Measurements from ENCODE around the gene SRGAP3.
"Not testable (repeated sequence)": the region's sequence is repeated elsewhere in the genome, so short reads cannot be mapped to it uniquely, and the experiment has no call there.

SRGAP3 gene

DNA sequence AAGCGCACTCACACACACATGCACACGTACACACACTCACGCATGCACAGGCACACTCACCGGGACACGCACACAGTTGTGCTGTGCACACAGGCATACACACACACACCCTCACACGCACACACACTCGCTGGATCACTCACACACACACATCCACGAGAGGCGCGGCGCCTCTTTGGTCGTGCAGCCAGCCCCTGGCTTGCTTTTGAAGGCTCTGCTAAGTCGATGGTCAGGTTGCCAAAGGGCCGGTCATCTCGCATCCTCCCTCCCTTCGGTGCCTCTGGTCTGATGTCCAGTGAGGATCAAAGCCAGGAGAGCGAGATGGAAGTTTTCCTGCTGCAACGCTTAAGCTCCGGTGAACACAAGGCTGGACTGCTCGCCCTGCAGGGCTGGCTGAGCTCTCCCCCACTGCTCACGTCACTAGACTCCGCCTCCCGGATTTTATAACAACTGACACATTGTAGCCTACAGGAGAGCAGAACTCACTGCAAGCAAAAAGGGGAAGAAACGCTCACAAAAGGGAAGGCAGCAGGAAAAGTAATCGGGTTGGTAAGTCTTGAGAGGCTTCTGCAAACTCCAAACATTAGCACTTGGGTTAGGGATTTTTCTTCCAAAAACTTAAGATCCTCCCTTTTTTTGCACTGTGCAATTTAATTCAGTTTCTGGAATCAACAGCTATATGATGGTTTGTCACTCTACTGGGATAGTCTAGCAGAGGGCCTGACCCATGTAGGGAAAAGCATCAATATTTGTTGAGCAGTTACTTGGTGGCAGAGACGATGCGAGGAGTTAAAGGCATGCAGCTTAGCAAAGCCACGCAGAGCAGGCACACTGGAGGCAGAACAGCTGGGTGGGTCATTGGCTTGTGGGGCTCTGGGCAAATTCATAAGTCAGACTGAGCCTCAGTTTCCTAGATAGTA lies at the start of gene SRGAP3:
TSS of gene SRGAP3 (minus strand) at position 374 of the 920 bp plus-strand sequence. CDS start 695 bp downstream, outside the sequence.
- FAIRE-seq (no peak), DNase-seq (ENCODE audit: low spot score) (peak; percentile 25)

- FAIRE-seq, result no peak
- DNase-seq (ENCODE audit: low spot score), result no peak
Measured at GRCh38 chr3:9298236-9298635, 48.8 kb upstream of the SRGAP3 start.

- DNase-seq (ENCODE audit: low spot score) (no peak), FAIRE-seq (no peak)
Measured at GRCh38 chr3:9296241-9296640, 46.8 kb upstream of the SRGAP3 start.

- FAIRE-seq (no peak), DNase-seq (ENCODE audit: low spot score) (no peak)
Measured at GRCh38 chr3:9295007-9295406, 45.6 kb upstream of the SRGAP3 start.

DNA sequence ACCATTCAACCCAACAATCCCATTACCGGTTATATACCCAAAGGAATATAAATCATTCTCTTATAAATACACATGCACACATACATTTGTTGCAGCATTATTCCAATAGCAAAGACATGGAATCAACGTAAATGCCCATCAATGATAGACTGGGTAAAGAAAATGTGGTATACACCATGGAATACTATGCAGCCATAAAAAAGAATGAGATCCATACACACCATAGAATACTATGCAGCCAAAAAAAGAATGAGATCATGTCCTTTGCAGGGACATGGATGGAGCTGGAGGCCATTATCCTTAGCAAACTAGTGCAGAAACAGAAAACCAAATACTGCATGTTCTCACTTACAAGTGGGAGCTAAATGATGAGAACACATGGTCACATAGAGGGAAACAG lies 44.5 kb upstream of the SRGAP3 start:
- not testable (repeated sequence) for FAIRE-seq; DNase-seq (ENCODE audit: low spot score)

GRCh38 chr3:9293076-9293475 lies 43.6 kb upstream of the SRGAP3 start:
- FAIRE-seq (no peak), DNase-seq (ENCODE audit: low spot score) (no peak)

GRCh38 chr3:9292516-9292915 lies 43.1 kb upstream of the SRGAP3 start:
- FAIRE-seq (no peak), DNase-seq (ENCODE audit: low spot score) (no peak)

GRCh38 chr3:9291821-9292410 lies 42.5 kb upstream of the SRGAP3 start:
- no peak for DNase-seq (ENCODE audit: low spot score)
- no peak for FAIRE-seq

DNA sequence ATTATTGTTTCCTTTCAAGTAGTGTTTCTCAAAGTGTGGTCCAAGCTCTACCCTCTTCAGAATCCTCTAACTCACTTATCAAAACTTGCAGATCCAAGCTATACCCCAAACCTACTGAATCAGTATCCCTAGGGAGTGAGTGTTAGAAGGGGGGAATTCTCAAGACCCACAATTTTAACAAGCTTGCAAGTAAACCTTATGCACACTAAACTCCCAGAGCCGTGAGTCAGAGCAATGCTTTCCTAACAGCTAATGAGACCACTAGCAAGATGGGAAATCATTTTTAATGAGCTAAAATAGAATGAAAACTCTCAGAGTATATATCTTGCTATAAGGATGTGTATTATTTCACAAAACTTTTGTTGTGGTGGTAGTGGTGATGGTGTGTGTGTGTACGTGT lies 41.1 kb upstream of the SRGAP3 start:
- no peak for DNase-seq (ENCODE audit: low spot score)
- no peak for FAIRE-seq

- FAIRE-seq; DNase-seq (ENCODE audit: low spot score): not testable (repeated sequence)
Measured at GRCh38 chr3:9281533-9281932, 32.1 kb upstream of the SRGAP3 start.

GRCh38 chr3:9280451-9281219 lies 31.2 kb upstream of the SRGAP3 start:
- DNase-seq (ENCODE audit: low spot score), result no peak
- no peak for FAIRE-seq

GRCh38 chr3:9279966-9280365 lies 30.5 kb upstream of the SRGAP3 start:
- DNase-seq (ENCODE audit: low spot score), result no peak
- no peak for FAIRE-seq

DNA sequence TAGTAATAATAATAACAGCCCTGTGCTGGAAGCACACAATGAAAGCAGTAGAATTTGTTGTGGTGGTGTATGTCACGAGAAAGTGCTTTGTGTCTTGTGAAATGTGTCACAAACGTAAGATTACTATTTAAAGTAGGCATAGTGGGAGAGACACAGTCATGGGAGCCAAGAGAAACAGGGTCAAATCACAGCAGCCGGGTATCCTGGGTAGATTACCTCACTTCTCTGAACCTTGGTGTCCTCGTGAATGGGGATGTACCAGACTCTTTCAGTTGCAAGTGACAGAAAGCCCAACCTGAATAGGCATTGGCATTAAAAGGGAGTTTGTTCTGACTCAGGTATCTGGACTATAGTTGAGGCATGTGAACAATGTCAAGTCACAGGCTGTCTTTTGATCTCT lies 29.1 kb upstream of the SRGAP3 start:
- DNase-seq (ENCODE audit: low spot score) (no peak), FAIRE-seq (no peak)

DNA sequence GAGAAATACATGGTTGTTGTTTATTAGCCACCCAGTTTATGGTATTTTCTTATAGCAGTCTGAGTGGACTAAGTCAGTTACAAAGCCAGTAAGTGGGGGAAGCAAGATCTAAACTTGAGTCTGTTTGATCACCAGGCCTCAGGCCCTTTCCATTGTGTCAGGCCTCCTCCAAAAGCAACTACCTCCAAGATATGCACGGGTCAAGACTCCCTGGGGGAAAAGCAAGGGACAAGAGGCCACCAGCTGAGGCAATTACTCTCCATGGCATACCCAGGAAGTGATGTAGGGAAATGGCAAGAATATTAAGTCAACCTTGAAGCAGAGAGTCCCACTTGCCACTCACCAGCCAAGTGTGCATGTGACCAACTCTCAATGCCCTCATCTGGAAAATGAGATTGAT lies 28.6 kb upstream of the SRGAP3 start:
- FAIRE-seq (no peak), DNase-seq (ENCODE audit: low spot score) (no peak)

DNA sequence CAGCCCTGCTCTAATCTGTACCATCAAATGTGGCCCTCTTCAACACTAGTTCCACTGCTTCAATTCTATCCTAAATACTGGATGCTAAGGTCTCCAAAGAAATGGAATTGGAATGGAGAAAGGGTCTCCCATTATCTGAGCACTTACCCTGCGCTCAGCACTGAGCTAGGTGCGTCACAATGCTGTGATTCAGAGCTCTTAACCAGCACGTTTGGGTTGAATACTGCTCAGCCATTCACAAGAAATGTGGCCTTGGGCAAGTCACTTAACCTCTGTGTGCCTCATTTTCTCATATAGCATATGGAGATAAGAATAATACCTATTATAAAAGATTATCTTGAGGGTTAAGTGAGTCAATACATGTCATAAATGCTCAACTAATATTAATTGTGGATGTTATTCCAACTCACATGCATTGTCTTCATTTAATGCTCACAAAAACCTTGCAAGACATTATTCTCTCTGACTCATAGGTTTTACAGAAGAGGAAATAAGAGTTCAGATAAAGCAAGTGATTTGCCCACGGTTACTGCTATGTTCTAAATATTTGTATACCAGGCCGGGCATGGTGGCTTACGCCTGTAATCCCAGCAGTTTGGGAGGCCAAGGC lies 27.4 kb upstream of the SRGAP3 start:
- no peak for FAIRE-seq
- DNase-seq (ENCODE audit: low spot score), result no peak

DNA sequence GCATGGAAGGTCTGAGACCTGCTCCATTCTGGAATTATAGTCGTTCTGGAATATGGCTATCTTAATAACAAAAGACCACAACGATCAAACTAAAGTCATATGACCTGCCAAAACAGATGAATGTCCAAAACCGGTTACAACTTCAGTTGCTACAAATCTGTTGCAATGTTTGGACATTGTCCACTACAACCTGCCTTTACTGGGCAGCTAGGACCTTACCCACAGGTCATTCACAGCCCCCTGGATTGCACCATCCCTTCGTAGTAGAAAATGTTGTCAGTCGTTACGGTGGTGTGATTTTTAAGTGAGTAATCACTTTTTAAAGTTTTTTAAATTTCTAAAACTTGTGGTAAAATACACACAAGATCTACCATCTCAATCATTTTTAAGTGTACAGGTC lies 22.5 kb upstream of the SRGAP3 start:
- DNase-seq (ENCODE audit: low spot score), result no peak
- no peak for FAIRE-seq

GRCh38 chr3:9270704-9271103 lies 21.3 kb upstream of the SRGAP3 start:
- FAIRE-seq (no peak), DNase-seq (ENCODE audit: low spot score) (no peak)

DNA sequence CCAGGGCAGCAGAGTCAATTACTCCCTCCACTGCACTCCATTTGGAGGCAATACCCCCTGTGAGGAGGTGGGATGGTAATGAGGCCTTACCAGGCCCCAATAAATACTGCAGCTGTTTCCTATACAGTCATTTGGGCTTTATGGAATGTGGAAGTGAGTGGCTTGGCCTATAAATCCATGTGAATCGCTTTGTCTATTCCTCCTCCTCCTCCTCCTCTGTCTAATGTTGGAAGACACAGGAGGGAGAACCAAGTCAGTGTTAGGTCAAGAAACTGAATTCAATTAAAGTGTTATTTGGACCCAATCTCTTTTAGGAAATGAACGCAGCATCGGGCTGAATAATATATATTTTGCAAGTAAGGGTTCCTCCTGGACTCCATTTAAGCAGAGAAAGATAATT lies 17.3 kb upstream of the SRGAP3 start:
- DNase-seq (ENCODE audit: low spot score), result no peak

DNA sequence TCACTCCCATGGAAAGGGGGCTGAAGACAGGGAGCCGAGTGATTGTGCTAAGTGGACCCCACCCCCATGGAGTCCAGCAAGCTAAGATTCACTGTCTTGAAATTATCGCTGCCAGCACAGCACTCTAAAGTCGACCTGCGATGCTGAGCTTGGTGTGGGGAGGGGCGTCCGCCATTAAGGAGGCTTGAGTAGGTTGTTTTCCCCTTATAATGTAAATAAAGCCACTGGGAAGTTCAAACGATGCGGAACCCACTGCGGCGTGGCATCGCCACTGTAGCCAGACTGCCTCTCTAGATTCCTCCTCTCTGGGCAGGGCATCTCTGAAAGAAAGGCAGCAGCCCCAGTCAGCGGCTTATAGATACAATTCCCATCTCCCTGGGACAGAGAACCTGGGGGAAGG lies 10.9 kb upstream of the SRGAP3 start:
- no peak for FAIRE-seq
- no peak for DNase-seq (ENCODE audit: low spot score)

More for the DNA sequence above, 17.3 kb upstream of the SRGAP3 start:
- FAIRE-seq, result no peak

DNA sequence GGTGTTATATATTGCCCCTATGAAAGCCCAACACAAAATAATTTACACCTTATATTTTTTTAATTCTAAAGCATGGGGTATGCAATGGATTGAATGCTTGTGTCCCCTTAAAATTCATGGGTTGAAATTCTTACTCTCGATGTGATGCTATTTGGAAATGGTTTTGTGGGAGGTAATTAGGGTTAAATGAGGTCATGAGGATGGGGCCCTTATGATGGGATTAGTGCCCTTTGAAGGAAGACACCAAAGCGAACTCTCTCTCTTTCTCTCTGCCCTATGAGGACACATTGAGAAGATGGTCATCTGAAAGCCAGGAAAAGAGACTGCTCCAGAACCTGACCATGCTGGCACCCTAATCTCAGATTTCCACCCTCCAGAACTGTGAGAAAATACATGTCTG lies 7.6 kb upstream of the SRGAP3 start:
- DNase-seq (ENCODE audit: low spot score) (no peak), FAIRE-seq (no peak)

- FAIRE-seq, result no peak
- DNase-seq (ENCODE audit: low spot score), result no peak
Measured at GRCh38 chr3:9255976-9256375, 6.5 kb upstream of the SRGAP3 start.

DNA sequence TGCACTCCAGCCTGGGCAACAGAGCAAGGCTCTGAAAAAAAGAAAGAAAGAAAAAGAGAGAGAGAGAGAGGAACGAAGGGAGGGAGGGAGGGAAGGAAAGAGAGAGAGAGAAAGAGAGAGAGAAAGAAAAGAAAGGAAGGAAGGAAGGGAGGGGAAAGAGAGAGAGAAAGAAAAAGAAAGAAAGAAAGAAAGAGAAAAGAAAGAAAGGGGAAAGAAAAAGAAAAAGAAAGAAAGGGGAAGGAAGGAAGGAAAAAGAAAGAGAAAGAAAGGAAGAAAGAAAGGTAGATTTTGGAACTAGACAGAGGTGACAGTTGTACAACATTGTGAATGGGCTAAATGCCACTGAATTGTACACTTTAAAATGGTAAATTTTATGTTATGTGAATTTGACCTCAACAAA lies 5.3 kb upstream of the SRGAP3 start:
- no peak for DNase-seq (ENCODE audit: low spot score)
- FAIRE-seq, result no peak
